K562 (cell line): ENCODE results near the gene MEX3A. TPM values are rescaled to one million over a fixed set of nuclear protein-coding genes. Genes with fewer than 3 reads are reported as not detected.
A peak's percentile ranks its signal among the peaks of the same experiment; 100 is the strongest.

Experiments used
- ATAC-seq: fragments of 200-7000 bp; cut with Tn5 transposase; 3 replicates; pipeline ENCODE4 v1.9.1; 2020; ENCODE audit warnings: moderate library complexity
- BruUV-seq: library from RNA; stranded (reverse); fragments of 400-500 nt; replicated peaks from 2 replicates; lab custom pipeline; 2021; lab: Mats Ljungman, UMichigan
- CTCF ChIA-PET: fragments of 300-600 bp; formaldehyde crosslinking; extraction: SDS; loops from one replicate; lab custom pipeline; 2021; ENCODE audit warnings: low intra/inter-chr PET ratio; lab: Yijun Ruan, JAX
- POLR2A ChIA-PET: fragments of 300-600, 350-650 bp; sonication (Branson Sonifier 250); formaldehyde crosslinking; extraction: SDS; loops from one replicate; lab custom pipeline; 2021; ENCODE audit warnings: antibody characterized with exemption, inconsistent platforms; lab: Yijun Ruan, JAX
- DNase-seq, 4 experiments: peaks; one replicate each; pipeline versions ENCODE4 v3.0.0 to v3.0.0-alpha.2; 2011 to 2018; ENCODE audit warnings: low spot score in 3 of 4, mixed read lengths in 3 of 4; ENCODE audit errors: extremely low read depth in 1 of 4
- FAIRE-seq: peaks from 2 replicates; lab custom pipeline; 2011; peaks lifted over from hg19 to GRCh38; lab: Jason Lieb, UNC
- H2AFZ ChIP-seq: 2 replicates; pipeline ENCODE4 v1.6.0; 2011; ENCODE audit warnings: low read depth, low read length, control low read depth, inconsistent platforms
- H3K27ac ChIP-seq: fragments of 200-600 bp; 3 replicates; pipeline ENCODE4 v1.8.0; 2011; ENCODE audit warnings: low read depth, mild to moderate bottlenecking, control low read depth, inconsistent platforms, low read length, moderate library complexity, mixed read lengths; ENCODE audit errors: extremely low read depth
- H3K27me3 ChIP-seq, 2 experiments: fragments of 300-600 bp in 1 of 2; 2 replicates in 1 of 2; 3 replicates in 1 of 2; pipeline versions ENCODE4 v1.6.0 to v1.8.0; 2011; ENCODE audit warnings: inconsistent platforms in 2 of 2, low read length in 2 of 2, mild to moderate bottlenecking in 1 of 2, mixed read lengths in 1 of 2, moderate library complexity in 1 of 2; ENCODE audit not compliant: control insufficient read depth in 2 of 2, insufficient read depth in 2 of 2
- H3K36me3 ChIP-seq: fragments of 300-600 bp; 3 replicates; pipeline ENCODE4 v1.8.0; 2011; ENCODE audit warnings: mild to moderate bottlenecking, low read length, inconsistent platforms; ENCODE audit not compliant: control insufficient read depth, insufficient read depth
- H3K4me1 ChIP-seq, 2 experiments: fragments of 200-600 bp in 1 of 2; replicated peaks in 1 of 2; 2 replicates in 1 of 2; 3 replicates in 1 of 2; pipeline versions ENCODE4 v1.5.1 to v1.8.0; 2011; ENCODE audit warnings: inconsistent platforms in 2 of 2, low read length in 2 of 2, mild to moderate bottlenecking in 1 of 2, mixed read lengths in 1 of 2, moderate library complexity in 1 of 2; ENCODE audit not compliant: control insufficient read depth in 2 of 2, insufficient read depth in 2 of 2
- H3K4me2 ChIP-seq: 2 replicates; pipeline ENCODE4 v1.6.1; 2011; ENCODE audit warnings: low read length, control low read depth, inconsistent platforms, mixed read lengths; ENCODE audit not compliant: insufficient read depth
- H3K4me3 ChIP-seq: fragments of 200-600 bp; sonication (generic), shearing (Covaris generic); 2 replicates; pipeline ENCODE4 v1.5.1; 2016; ENCODE audit warnings: control low read depth, inconsistent platforms
- H3K79me2 ChIP-seq: fragments of 200-600 bp; 3 replicates; pipeline ENCODE4 v1.8.0; 2011; ENCODE audit warnings: low read length, inconsistent platforms; ENCODE audit not compliant: control insufficient read depth, insufficient read depth
- H3K9ac ChIP-seq, 2 experiments: 2 replicates each; pipeline versions ENCODE4 v1.6.0 to v1.6.1; 2011; ENCODE audit warnings: low read depth in 2 of 2, low read length in 2 of 2, control low read depth in 1 of 2, inconsistent platforms in 1 of 2, mild to moderate bottlenecking in 1 of 2, mixed read lengths in 1 of 2; ENCODE audit not compliant: insufficient read depth in 1 of 2
- H3K9me1 ChIP-seq: one replicate; pipeline ENCODE4 v1.6.0; 2011; ENCODE audit warnings: inconsistent platforms, mild to moderate bottlenecking, low read length, moderate library complexity; ENCODE audit not compliant: control insufficient read depth, insufficient read depth
- H3K9me3 ChIP-seq: replicated peaks from 2 replicates; pipeline ENCODE4 v1.5.1; 2011; ENCODE audit warnings: low read depth, low read length, inconsistent platforms; ENCODE audit not compliant: control insufficient read depth, insufficient read depth
- H4K20me1 ChIP-seq: replicated peaks from 2 replicates; pipeline ENCODE4 v1.6.1; 2011; ENCODE audit warnings: low read length, inconsistent platforms, mixed read lengths; ENCODE audit not compliant: control insufficient read depth, insufficient read depth
- CBX2 ChIP-seq: fragments of 200-600 bp; sonication (generic); IDR thresholded peaks from one replicate; pipeline ENCODE4 v1.6.1; 2012; ENCODE audit warnings: mild to moderate bottlenecking, low read length, inconsistent platforms; ENCODE audit not compliant: insufficient read depth, poor library complexity, severe bottlenecking
- FOS ChIP-seq: IDR thresholded peaks from 3 replicates; pipeline ENCODE4 v1.6.1; 2011; ENCODE audit not compliant: insufficient read length; ENCODE audit errors: extremely low read depth
- FOXP1 ChIP-seq: sonication (generic); formaldehyde crosslinking; IDR thresholded peaks from 2 replicates; pipeline ENCODE4 v1.8.0; 2022; ENCODE audit warnings: mild to moderate bottlenecking, missing genetic modification reagents
- L3MBTL2 ChIP-seq: fragments of 450-650 bp; IDR thresholded peaks from 2 replicates; pipeline ENCODE4 v1.6.1; 2016; ENCODE audit warnings: mild to moderate bottlenecking, moderate library complexity
- NEUROD1 ChIP-seq: fragments of 150-350 bp; IDR thresholded peaks from 2 replicates; pipeline ENCODE4 v1.6.1; 2014; ENCODE audit warnings: borderline replicate concordance, low read length, low read depth; ENCODE audit not compliant: partially characterized antibody
- PHB2 ChIP-seq: fragments of 450-650 bp; IDR thresholded peaks from 2 replicates; pipeline ENCODE4 v1.6.1; 2017; ENCODE audit warnings: low read depth
- RBM34 ChIP-seq: fragments of 200-400 bp; formaldehyde crosslinking; IDR thresholded peaks from 2 replicates; pipeline ENCODE4 v1.6.1; 2018; ENCODE audit warnings: low read length, borderline replicate concordance; ENCODE audit not compliant: insufficient read depth
- SIX5 ChIP-seq, 2 experiments: IDR thresholded peaks; 2 replicates each; pipeline ENCODE4 v1.6.1; 2011; ENCODE audit warnings: low read length in 2 of 2, borderline replicate concordance in 1 of 2, low read depth in 1 of 2, mild to moderate bottlenecking in 1 of 2, moderate library complexity in 1 of 2; ENCODE audit not compliant: insufficient read depth in 1 of 2
- TAF9B ChIP-seq: fragments of 450-650 bp; IDR thresholded peaks from 2 replicates; pipeline ENCODE4 v1.6.1; 2018; ENCODE audit warnings: mild to moderate bottlenecking; ENCODE audit not compliant: partially characterized antibody
- ZBTB11 ChIP-seq, 3 experiments: fragments of 200-800 bp in 1 of 3; fragments of 250-450 bp in 1 of 3; fragments of 450-650 bp in 1 of 3; sonication (Bioruptor Pico) in 1 of 3; sonication (Bioruptor generic) in 1 of 3; formaldehyde crosslinking in 1 of 3; IDR thresholded peaks; 2 replicates each; pipeline versions ENCODE4 v1.6.1 to v1.8.0; 2016 to 2022; ENCODE audit warnings: mild to moderate bottlenecking in 2 of 3, missing genetic modification characterization in 2 of 3, missing compliant biosample characterization in 1 of 3, moderate library complexity in 1 of 3
- ZBTB8A ChIP-seq: fragments of 450-650 bp; IDR thresholded peaks from 2 replicates; pipeline ENCODE4 v1.6.1; 2018; ENCODE audit warnings: mild to moderate bottlenecking, moderate library complexity; ENCODE audit not compliant: partially characterized antibody
- ZNF766 ChIP-seq: fragments of 200-800 bp; sonication (Bioruptor generic); conservative IDR thresholded peaks from 2 replicates; pipeline ENCODE4 v1.6.1; 2016; ENCODE audit warnings: missing genetic modification characterization, missing compliant biosample characterization
- WGBS: fragments of 100-300 bp; shearing (Covaris generic); methylation state at CpG from one replicate; pipeline ENCODE4 v1.1.6; 2016; ENCODE audit warnings: low coverage, mixed read lengths; ENCODE audit not compliant: insufficient coverage; ENCODE audit errors: missing lambda C conversion rate; 5-methylcytosine and 5-hydroxymethylcytosine counted together
- in situ Hi-C: fragments of 300-500 bp; cut with MboI; formaldehyde crosslinking; loops from 4 replicates; pipeline ENCODE4 v1.15.0; 2018; ENCODE audit warnings: inconsistent platforms, mixed read lengths
- intact Hi-C: fragments of 100-400 bp; cut with micrococcal nuclease; formaldehyde crosslinking; loops from 2 replicates; pipeline ENCODE4 v1.14.2; 2022
- polyA plus RNA-seq, 8 experiments: library from polyadenylated mRNA; depleted of rRNA in 4 of 8; stranded (reverse) in 5 of 8; unstranded in 3 of 8; fragments of >200 nt; fragmentation: Nextera tagmentation in 2 of 8; fragmentation: Illumina TruSeq in 1 of 8; extraction: Ambion mirVana in 2 of 8; extraction: Trizol in 1 of 8; gene quantifications; 2 replicates each; pipeline versions ENCODE4 v1.2.1 to v1.2.3, GENCODE V29; 2011 to 2014; ENCODE audit warnings: inconsistent platforms in 1 of 8, missing spikeins in 1 of 8
- total RNA-seq, 7 experiments: library from RNA; depleted of rRNA in 6 of 7; stranded (reverse); fragments of >200 nt in 6 of 7; fragmentation: Illumina TruSeq in 2 of 7; extraction: Trizol in 2 of 7; gene quantifications; 2 replicates each; pipeline versions ENCODE4 v1.2.1 to v1.2.3, GENCODE V29; 2011 to 2021; ENCODE audit warnings: low replicate concordance in 1 of 7
- TF ChIP-seq, protein P1 (sequence below): fragments of 450-650 bp; IDR thresholded peaks from one replicate; pipeline ENCODE4 v1.6.1; 2018; ENCODE audit warnings: mild to moderate bottlenecking, moderate library complexity; ENCODE audit not compliant: partially characterized antibody
- TF ChIP-seq, protein P2 (sequence below): fragments of 250-450 bp; sonication (Bioruptor Pico); IDR thresholded peaks from 2 replicates; pipeline ENCODE4 v1.5.1; 2021; ENCODE audit warnings: mild to moderate bottlenecking
- TF ChIP-seq, protein P3 (sequence below): sonication (generic); formaldehyde crosslinking; IDR thresholded peaks from 2 replicates; pipeline ENCODE4 v1.8.0; 2022; ENCODE audit warnings: missing genetic modification reagents, mild to moderate bottlenecking, borderline replicate concordance

The MEX3A gene
- total and polyA plus RNA-seq, 9 of the 15 experiments (the other 6 are each of a cell fraction or from before 2014, with no cell fraction given) = 0.36 to 13.7 (median 5.2) TPM

DNA sequence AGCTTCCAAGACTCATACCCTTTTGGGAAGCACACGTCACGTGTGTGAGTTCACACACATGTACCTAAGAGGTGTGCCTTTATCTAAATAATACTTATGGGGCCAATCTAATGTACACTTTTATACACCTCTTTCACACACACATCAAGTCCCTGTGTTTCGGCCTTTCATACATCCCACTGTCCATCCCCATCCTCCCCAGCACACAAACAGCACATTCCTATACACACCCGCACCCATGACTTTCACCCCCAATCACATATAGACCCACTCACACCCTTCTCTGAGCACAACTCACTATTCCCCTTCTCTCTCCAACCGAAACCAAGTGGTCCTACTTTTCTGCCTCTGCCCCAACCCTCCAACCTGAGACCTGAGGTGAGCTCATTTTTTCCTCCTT, 3.5 kb downstream of the MEX3A start:
- peaks cover 2% of the 10 kb centered on the region for H3K9me1 ChIP-seq
- ATAC-seq (no peak), DNase-seq (no peak), FAIRE-seq (no peak)
- 69% methylated on average over 5 of the region's 5 CpGs for WGBS
- intact Hi-C loops (no loop called here), in situ Hi-C loops (no loop called here)
- H3K4me2 ChIP-seq = no peak overlapping the region
- H4K20me1 ChIP-seq = no peaks in the 10 kb centered on the region
- H3K27ac ChIP-seq = no peak overlapping the region
- no peak overlapping the region for H3K4me3 ChIP-seq
- no peaks in the 10 kb centered on the region for H3K27me3 ChIP-seq
- ChIA-PET CTCF (no interaction called here), POLR2A (interaction anchor here (0.6 to 1.2 kb wide), 4 partner anchors 9 to 147 kb away, joined by 3 read pairs; no protein-coding TSS in a partner anchor)
- H3K36me3 ChIP-seq = peaks cover 25% of the 10 kb centered on the region; the same call in 1 of the 3 replicates
- H3K79me2 ChIP-seq = peaks cover 15% of the 10 kb centered on the region
- BruUV-seq = no TSS peak
- peak overlapping the region in 1 of 2 experiments; percentile 22; a peak in 1 of 4 replicates for H3K9ac ChIP-seq
- H3K4me1 ChIP-seq = peaks cover 19 to 43% of the 10 kb centered on the region in 2 experiments
- no peak overlapping the region for H2AFZ ChIP-seq
- no peaks in the 10 kb centered on the region for H3K9me3 ChIP-seq
- TF ChIP-seq FOXP1 = no peak
- TF ChIP-seq, protein P1, sequence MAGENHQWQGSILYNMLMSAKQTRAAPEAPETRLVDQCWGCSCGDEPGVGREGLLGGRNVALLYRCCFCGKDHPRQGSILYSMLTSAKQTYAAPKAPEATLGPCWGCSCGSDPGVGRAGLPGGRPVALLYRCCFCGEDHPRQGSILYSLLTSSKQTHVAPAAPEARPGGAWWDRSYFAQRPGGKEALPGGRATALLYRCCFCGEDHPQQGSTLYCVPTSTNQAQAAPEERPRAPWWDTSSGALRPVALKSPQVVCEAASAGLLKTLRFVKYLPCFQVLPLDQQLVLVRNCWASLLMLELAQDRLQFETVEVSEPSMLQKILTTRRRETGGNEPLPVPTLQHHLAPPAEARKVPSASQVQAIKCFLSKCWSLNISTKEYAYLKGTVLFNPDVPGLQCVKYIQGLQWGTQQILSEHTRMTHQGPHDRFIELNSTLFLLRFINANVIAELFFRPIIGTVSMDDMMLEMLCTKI = no peak
- TF ChIP-seq L3MBTL2 = no peak
- TF ChIP-seq RBM34 = no peak
- no peak for TF ChIP-seq SIX5 (IDR thresholded peaks at IDR 0.05; ENCODE audit: borderline replicate concordance in 1 of 2, insufficient read depth in 1 of 2, low read depth in 1 of 2, low read length in 2 of 2)
- TF ChIP-seq ZBTB11 (CRISPR knock-in tag; IDR thresholded peaks at IDR 0.05) = no peak
- no peak for TF ChIP-seq ZNF766 (CRISPR knock-in tag)
- no peak for TF ChIP-seq NEUROD1
- no peak for TF ChIP-seq TAF9B
- TF ChIP-seq, protein P2, sequence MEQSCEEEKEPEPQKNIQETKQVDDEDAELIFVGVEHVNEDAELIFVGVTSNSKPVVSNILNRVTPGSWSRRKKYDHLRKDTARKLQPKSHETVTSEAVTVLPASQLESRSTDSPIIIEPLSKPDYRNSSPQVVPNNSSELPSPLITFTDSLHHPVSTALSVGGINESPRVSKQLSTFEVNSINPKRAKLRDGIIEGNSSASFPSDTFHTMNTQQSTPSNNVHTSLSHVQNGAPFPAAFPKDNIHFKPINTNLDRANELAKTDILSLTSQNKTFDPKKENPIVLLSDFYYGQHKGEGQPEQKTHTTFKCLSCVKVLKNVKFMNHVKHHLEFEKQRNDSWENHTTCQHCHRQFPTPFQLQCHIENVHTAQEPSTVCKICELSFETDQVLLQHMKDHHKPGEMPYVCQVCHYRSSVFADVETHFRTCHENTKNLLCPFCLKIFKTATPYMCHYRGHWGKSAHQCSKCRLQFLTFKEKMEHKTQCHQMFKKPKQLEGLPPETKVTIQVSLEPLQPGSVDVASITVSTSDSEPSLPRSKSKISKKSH (CRISPR knock-in tag) = no peak
- TF ChIP-seq CBX2 = no peak
- no peak for TF ChIP-seq PHB2
- TF ChIP-seq, protein P3, sequence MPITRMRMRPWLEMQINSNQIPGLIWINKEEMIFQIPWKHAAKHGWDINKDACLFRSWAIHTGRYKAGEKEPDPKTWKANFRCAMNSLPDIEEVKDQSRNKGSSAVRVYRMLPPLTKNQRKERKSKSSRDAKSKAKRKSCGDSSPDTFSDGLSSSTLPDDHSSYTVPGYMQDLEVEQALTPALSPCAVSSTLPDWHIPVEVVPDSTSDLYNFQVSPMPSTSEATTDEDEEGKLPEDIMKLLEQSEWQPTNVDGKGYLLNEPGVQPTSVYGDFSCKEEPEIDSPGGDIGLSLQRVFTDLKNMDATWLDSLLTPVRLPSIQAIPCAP (CRISPR knock-in tag) = no peak
- no peak for TF ChIP-seq ZBTB8A
- TF ChIP-seq FOS = no peak
